Tibial artery (tissue), 4 donors: ENCODE data around the gene TMEM252.
A peak's percentile ranks its signal among the peaks of the same experiment; 100 is the strongest.

ENCODE experiments used
- DNase-seq, 2 donors: peaks; one replicate each; pipeline ENCODE4 v3.0.0-alpha.2; 2019
- H3K27ac ChIP-seq, 2 donors: fragments of 200-600 bp; sonication (generic) in 1 of 2; 1 replicate in 1 of 2; 2 replicates in 1 of 2; pipeline ENCODE4 v1.5.1; 2018 to 2019; ENCODE audit warnings: mild to moderate bottlenecking in 1 of 2
- H3K27me3 ChIP-seq, 2 donors: fragments of 200-600 bp; sonication (generic) in 1 of 2; one replicate each; pipeline versions ENCODE4 v1.5.1 to v1.6.0; 2016 to 2019
- H3K36me3 ChIP-seq, 3 donors: fragments of 200-600 bp; sonication (generic) in 2 of 3; one replicate each; pipeline ENCODE4 v1.5.1; 2016 to 2019; ENCODE audit warnings: mild to moderate bottlenecking in 2 of 3
- H3K4me1 ChIP-seq, 4 donors: fragments of 200-600 bp; sonication (generic) in 2 of 4; 1 replicate in 3 of 4; 2 replicates in 1 of 4; pipeline ENCODE4 v1.5.1; 2016 to 2019
- H3K4me3 ChIP-seq, 2 donors: fragments of 200-600 bp; sonication (generic) in 1 of 2; 1 replicate in 1 of 2; 2 replicates in 1 of 2; pipeline ENCODE4 v1.5.1; 2018 to 2019; ENCODE audit warnings: mild to moderate bottlenecking in 2 of 2
- H3K9me3 ChIP-seq, 3 donors: fragments of 200-600 bp; sonication (generic) in 1 of 3; one replicate each; pipeline ENCODE4 v1.5.1; 2016 to 2019
- intact Hi-C: fragments of 100-400 bp; cut with DNase I; formaldehyde crosslinking; loops from one replicate; pipeline ENCODE4 v1.15.0; 2023; ENCODE audit warnings: low total_unique reads
- TF ChIP-seq, protein P1 (sequence below), 2 experiments: fragments of 200-600 bp in 1 of 2; fragments of 450-650 bp in 1 of 2; IDR thresholded peaks; one replicate each; pipeline ENCODE4 v1.5.1; 2017 to 2019; ENCODE audit warnings: antibody characterized with exemption in 2 of 2, mild to moderate bottlenecking in 1 of 2, moderate library complexity in 1 of 2

The TMEM252 gene

DNA sequence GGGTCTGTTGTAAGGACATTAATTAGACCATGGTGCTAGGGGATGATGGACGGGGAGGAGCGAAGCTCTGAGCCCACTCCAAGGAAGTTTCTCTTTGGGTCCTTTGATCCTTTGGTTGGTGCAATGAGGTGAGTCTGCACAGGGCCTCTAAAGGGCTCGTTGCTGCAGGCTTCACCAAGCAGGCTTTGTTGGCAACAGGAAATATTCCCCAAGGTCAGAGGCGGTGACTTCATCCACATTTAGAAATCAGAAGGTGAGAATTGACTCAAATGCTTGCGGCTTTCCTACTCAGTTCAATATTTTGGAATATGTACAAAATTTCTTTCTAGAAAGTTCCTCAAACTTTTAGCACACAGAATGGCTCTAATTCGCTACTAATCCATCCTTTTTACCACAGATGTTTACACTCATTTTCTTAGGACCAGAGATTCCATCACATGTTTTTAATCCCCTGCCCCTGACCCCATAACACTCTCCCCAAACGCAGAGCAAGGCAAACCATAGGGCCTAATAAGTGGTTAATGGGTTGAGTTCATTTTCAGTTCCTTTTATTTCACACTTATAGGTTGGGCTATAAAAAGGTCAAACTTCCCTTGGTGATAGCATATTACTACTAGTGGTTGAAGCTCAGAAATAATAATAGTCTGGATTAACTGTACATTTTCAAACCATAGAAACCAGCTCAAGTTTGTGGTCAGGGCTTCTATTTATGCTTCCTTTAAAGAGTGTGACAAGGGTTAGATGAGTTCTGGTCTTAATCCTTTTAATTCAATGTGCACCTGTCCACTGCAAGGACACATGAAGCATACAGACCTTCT lies 37.3 kb upstream of the TMEM252 start:
- Histone ChIP-seq H3K4me1 (no peaks in the 10 kb centered on the region), H3K9me3 (no peaks in the 10 kb centered on the region)
- intact Hi-C loops, result no loop called here

DNA sequence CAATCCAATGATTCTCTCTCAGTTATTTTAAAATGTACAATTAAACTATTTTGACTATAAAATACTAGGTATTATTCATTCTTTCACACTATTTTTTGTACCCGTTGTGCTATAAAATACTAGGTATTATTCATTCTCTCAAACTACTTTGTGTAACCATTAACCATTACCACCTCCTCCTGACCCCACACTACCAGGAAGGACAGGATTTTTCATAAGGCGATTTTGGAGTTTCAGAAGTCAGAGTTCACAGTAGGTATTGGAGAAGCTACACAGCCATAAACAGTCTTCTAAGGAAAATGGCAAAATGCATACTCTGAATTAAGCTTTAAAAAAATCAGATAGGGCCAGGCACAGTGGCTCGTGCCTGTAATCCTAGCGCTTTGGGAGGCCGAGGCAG lies 35.1 kb upstream of the TMEM252 start:
- no peak for DNase-seq
- Histone ChIP-seq H3K36me3 (no peaks in the 10 kb centered on the region), H3K4me1 (no peaks in the 10 kb centered on the region), H3K4me3 (no peak overlapping the region), H3K9me3 (no peaks in the 10 kb centered on the region), H3K27me3 (no peaks in the 10 kb centered on the region), H3K27ac (no peak overlapping the region)
- intact Hi-C loops, result no loop called here
- TF ChIP-seq, protein P1, sequence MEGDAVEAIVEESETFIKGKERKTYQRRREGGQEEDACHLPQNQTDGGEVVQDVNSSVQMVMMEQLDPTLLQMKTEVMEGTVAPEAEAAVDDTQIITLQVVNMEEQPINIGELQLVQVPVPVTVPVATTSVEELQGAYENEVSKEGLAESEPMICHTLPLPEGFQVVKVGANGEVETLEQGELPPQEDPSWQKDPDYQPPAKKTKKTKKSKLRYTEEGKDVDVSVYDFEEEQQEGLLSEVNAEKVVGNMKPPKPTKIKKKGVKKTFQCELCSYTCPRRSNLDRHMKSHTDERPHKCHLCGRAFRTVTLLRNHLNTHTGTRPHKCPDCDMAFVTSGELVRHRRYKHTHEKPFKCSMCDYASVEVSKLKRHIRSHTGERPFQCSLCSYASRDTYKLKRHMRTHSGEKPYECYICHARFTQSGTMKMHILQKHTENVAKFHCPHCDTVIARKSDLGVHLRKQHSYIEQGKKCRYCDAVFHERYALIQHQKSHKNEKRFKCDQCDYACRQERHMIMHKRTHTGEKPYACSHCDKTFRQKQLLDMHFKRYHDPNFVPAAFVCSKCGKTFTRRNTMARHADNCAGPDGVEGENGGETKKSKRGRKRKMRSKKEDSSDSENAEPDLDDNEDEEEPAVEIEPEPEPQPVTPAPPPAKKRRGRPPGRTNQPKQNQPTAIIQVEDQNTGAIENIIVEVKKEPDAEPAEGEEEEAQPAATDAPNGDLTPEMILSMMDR (IDR thresholded peaks at IDR 0.05), result no peak

More for the DNA sequence above, 37.3 kb upstream of the TMEM252 start:
- Histone ChIP-seq H3K4me3 (no peak overlapping the region), H3K36me3 (no peaks in the 10 kb centered on the region), H3K27ac (no peak overlapping the region), H3K27me3 (no peaks in the 10 kb centered on the region)
- DNase-seq, result no peak
- TF ChIP-seq, protein P1 (IDR thresholded peaks at IDR 0.05), result no peak

DNA sequence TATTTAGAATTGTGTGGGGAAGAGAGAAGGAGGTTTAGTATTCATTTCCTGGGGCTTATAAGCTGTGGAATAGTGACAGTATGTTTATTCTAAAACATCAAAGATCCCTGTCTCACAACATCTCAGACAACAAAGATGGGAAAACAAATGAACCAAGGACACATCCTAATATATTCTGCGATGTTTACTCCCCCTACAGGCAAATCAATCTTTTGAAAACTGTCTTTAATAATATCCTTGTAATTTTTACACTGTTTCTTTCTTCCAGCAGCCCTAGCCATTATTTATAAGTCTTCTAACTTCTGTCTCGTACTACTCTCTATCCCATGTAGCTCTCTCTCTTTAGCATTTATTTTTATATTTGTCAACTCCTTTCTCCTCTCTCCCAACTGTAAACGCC lies 33.5 kb upstream of the TMEM252 start:
- TF ChIP-seq, protein P1 (IDR thresholded peaks at IDR 0.05), result peak; percentile 28 to 30
- Histone ChIP-seq H3K27me3 (no peaks in the 10 kb centered on the region), H3K27ac (no peak overlapping the region), H3K9me3 (no peaks in the 10 kb centered on the region), H3K36me3 (no peaks in the 10 kb centered on the region), H3K4me3 (no peak overlapping the region), H3K4me1 (no peaks in the 10 kb centered on the region)
- intact Hi-C loops, result no loop called here
- DNase-seq, result no peak

DNA sequence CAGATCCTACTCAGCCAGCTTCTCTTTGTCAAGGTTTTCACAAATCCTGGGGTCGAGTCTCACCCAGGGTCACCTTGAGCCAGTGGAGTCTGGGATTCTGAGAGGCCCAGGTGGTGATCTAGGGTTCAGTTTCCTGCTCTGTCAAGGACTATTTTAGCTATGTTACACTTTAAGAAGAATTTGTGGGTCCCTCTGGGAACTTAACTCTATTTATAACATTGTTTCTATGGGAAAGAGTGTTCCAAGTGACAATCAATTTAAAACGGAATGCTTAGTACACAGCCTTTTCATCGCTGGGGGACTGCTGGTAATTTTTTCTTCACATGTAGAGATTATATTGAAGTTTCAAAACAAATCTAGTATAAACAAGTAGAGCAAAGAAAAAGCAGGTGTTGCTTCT lies 26.9 kb upstream of the TMEM252 start:
- intact Hi-C loops, result no loop called here
- peak overlapping the region; percentile 49 to 65 for H3K27ac ChIP-seq
- H3K9me3 ChIP-seq, result no peaks in the 10 kb centered on the region
- DNase-seq, result no peak
- no peaks in the 10 kb centered on the region for H3K27me3 ChIP-seq
- peaks cover 0 to 24% (median 0%) of the 10 kb centered on the region in 4 donors for H3K4me1 ChIP-seq
- H3K4me3 ChIP-seq, result no peak overlapping the region
- no peaks in the 10 kb centered on the region for H3K36me3 ChIP-seq
- TF ChIP-seq, protein P1 (IDR thresholded peaks at IDR 0.05), result no peak

DNA sequence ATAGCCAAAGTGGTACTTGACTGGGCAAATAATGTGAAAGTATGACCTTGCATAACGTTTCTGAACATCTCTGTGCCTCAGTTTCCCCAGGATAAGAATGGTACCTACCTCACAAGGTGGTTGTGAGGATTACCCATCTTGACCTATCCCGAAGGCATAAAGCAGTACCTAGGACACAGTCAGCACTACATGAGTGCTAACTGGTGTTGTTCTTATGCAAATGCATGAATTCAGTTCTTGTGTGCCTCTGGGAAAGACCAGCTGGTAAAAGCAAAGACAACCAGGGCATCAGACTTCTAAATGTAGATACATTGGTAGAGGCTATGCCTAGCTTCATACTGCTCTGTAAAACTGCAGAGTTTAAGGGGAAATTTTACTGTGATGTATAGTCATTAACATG lies 21.8 kb upstream of the TMEM252 start:
- no peaks in the 10 kb centered on the region for H3K27me3 ChIP-seq
- H3K4me3 ChIP-seq, result no peak overlapping the region
- no peak for DNase-seq
- intact Hi-C loops, result no loop called here
- no peak overlapping the region for H3K27ac ChIP-seq
- TF ChIP-seq, protein P1 (IDR thresholded peaks at IDR 0.05), result no peak
- H3K4me1 ChIP-seq, result peaks cover 0 to 29% (median 4%) of the 10 kb centered on the region in 4 donors
- H3K36me3 ChIP-seq, result no peaks in the 10 kb centered on the region
- H3K9me3 ChIP-seq, result no peaks in the 10 kb centered on the region
